Measurements from ENCODE around the gene ADGRE3.

DNA sequence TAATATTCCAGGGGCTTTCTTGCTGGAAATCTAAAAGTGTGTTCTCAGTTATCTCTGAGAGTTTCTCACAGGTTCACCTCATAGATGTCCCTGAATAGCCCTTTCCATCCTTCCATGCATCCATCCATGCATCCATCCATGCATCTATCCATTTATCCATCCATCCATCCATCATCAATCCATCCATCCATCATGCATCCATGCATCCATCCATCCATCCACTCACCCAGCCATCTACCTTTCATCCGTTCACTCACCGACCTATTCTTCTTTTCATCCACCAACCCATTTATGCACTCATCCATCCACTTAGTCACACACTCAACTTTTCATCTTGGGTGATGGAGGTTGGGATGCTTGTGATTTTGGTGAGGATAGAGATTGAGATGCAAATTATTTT is 7.4 kb upstream of the ADGRE3 start:
- TF ChIP-seq CTCF (conservative IDR thresholded peaks at IDR 0.05; ENCODE audit: low read length) = no peak
- TF ChIP-seq EZH2phosphoT487 (IDR thresholded peaks at IDR 0.05; ENCODE audit: borderline replicate concordance) = no peak

Data from Loucy (cell line).